MCF 10A (cell line): Measurements from ENCODE around the gene DET1. TPM values are rescaled to one million over a fixed set of nuclear protein-coding genes. Genes with fewer than 3 reads are reported as not detected.
A peak's percentile ranks its signal among the peaks of the same experiment; 100 is the strongest.

Source experiments
- BruUV-seq: library from RNA; stranded (reverse); fragments of 400-500 nt; replicated peaks from 2 replicates; lab custom pipeline; 2021; lab: Mats Ljungman, UMichigan
- CTCF ChIA-PET: fragments of 300-600 bp; sonication (Branson Sonifier 250); formaldehyde crosslinking; extraction: SDS; loops from one replicate; lab custom pipeline; 2021; ENCODE audit warnings: antibody characterized with exemption, inconsistent platforms; lab: Yijun Ruan, JAX
- POLR2A ChIA-PET: fragments of 300-600, 350-650 bp; sonication (Branson Sonifier 250); formaldehyde crosslinking; extraction: SDS; loops from one replicate; lab custom pipeline; 2020; ENCODE audit warnings: antibody characterized with exemption, inconsistent platforms; lab: Yijun Ruan, JAX
- DNase-seq: peaks from one replicate; pipeline ENCODE4 v3.0.0-alpha.2; 2018; ENCODE audit not compliant: unreplicated experiment
- H3K27ac Mint-ChIP-seq: one replicate; pipeline ENCODE4 v1.8.0; 2022; ENCODE audit warnings: mild to moderate bottlenecking, low read depth, mixed read lengths; ENCODE audit not compliant: unreplicated experiment
- H3K27me3 Mint-ChIP-seq: one replicate; pipeline ENCODE4 v1.8.0; 2022; ENCODE audit warnings: mixed read lengths; ENCODE audit not compliant: insufficient read depth, unreplicated experiment
- H3K36me3 Mint-ChIP-seq: one replicate; pipeline ENCODE4 v1.8.0; 2022; ENCODE audit warnings: mild to moderate bottlenecking, moderate library complexity, mixed read lengths; ENCODE audit not compliant: insufficient read depth, unreplicated experiment
- H3K4me1 Mint-ChIP-seq: one replicate; pipeline ENCODE4 v1.8.0; 2022; ENCODE audit warnings: mixed read lengths; ENCODE audit not compliant: insufficient read depth, unreplicated experiment
- H3K4me3 Mint-ChIP-seq: one replicate; pipeline ENCODE4 v1.8.0; 2022; ENCODE audit warnings: mild to moderate bottlenecking, moderate library complexity, mixed read lengths; ENCODE audit not compliant: unreplicated experiment
- H3K9me3 Mint-ChIP-seq: one replicate; pipeline ENCODE4 v1.8.0; 2022; ENCODE audit warnings: mixed read lengths; ENCODE audit not compliant: unreplicated experiment
- intact Hi-C: fragments of 100-400 bp; cut with micrococcal nuclease; formaldehyde crosslinking; loops from 2 replicates; pipeline ENCODE4 v1.14.1; 2022
- total RNA-seq: library from RNA; stranded (reverse); gene quantifications from 2 replicates; pipeline ENCODE4 v1.2.3, GENCODE V29; 2022
- TF ChIP-seq, protein P1 (sequence below): fragments of 200-600 bp; IDR thresholded peaks from one replicate; pipeline ENCODE4 v1.8.0; 2022; ENCODE audit warnings: antibody characterized with exemption, mild to moderate bottlenecking; ENCODE audit not compliant: unreplicated experiment

Gene DET1
- total RNA-seq, 1 experiment from 2014 or later = 5.1 TPM

DNA sequence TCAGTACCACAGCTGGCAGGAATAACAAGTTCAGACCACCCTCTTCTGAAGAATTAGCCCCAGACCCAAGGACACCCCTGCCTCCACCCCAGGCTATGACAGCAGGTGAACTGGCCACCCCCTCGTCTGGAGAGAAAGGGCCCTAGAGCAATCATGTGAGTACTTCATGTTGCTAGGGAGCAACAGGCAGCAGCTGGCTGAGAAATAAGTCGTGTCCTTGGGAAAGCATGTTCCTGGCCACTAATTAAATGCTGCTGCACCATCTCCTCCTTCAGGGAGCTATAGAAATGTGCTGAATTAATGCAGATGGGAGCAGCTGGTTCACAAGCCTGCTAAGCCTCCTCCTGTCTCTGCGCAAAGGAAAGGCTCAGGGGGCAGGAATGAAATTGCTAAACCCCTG, 47.5 kb downstream of the DET1 start:
- Mint-ChIP-seq H3K9me3 (no peaks in the 10 kb centered on the region), H3K27ac (no peak overlapping the region), H3K4me3 (no peak overlapping the region), H3K36me3 (peaks cover 6% of the 10 kb centered on the region), H3K27me3 (no peaks in the 10 kb centered on the region), H3K4me1 (no peaks in the 10 kb centered on the region)
- TF ChIP-seq, protein P1, sequence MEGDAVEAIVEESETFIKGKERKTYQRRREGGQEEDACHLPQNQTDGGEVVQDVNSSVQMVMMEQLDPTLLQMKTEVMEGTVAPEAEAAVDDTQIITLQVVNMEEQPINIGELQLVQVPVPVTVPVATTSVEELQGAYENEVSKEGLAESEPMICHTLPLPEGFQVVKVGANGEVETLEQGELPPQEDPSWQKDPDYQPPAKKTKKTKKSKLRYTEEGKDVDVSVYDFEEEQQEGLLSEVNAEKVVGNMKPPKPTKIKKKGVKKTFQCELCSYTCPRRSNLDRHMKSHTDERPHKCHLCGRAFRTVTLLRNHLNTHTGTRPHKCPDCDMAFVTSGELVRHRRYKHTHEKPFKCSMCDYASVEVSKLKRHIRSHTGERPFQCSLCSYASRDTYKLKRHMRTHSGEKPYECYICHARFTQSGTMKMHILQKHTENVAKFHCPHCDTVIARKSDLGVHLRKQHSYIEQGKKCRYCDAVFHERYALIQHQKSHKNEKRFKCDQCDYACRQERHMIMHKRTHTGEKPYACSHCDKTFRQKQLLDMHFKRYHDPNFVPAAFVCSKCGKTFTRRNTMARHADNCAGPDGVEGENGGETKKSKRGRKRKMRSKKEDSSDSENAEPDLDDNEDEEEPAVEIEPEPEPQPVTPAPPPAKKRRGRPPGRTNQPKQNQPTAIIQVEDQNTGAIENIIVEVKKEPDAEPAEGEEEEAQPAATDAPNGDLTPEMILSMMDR = no peak
- CTCF ChIA-PET = interaction anchor here (0.7 to 0.8 kb wide), 2 partner anchors 14 to 123 kb away, joined by 3 read pairs; no protein-coding TSS in a partner anchor
- POLR2A ChIA-PET = no interaction called here
- DNase-seq = no peak
- no TSS peak for BruUV-seq
- intact Hi-C loops = no loop called here

DNA sequence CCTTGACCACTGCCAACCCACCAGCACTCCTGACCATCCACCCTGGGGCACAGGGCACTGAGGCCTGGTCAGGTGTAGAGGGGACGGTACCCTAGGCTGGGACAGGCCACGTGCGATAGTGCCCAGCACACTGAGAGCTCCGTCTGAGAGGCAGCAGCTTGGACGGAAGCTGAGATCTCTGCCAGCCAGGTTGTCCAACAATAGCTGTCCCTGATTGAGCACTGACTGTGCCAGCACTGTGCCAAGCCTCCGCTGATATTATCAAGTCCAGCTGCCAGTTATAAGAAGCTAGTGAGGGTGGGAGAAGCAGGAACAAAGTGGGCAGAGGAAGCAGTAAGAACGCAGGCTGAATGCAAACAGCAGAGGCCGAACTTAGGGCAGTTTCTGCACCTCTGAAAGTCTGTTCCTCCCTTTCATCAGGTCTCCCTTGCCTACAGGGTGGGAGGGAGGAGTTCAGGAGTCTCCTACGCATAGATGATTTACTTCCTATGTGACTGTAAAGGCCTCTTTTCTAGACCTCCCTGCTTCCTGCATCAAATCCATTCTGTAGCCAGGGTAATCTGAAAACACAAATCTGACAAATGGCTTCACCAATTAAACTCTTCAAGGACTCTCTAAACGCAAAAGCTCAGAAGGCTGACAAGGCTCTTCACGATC, 49.2 kb downstream of the DET1 start:
- TF ChIP-seq, protein P1 = no peak
- ChIA-PET POLR2A (no interaction called here), CTCF (interaction anchor here (0.5 to 1.9 kb wide), 2 partner anchors 20 to 1547 kb away, joined by 3 to 8 read pairs; no protein-coding TSS in a partner anchor)
- no peak for DNase-seq
- H3K9me3 Mint-ChIP-seq = no peaks in the 10 kb centered on the region
- no TSS peak for BruUV-seq
- no peak overlapping the region for H3K4me3 Mint-ChIP-seq
- intact Hi-C loops = no loop called here
- H3K27me3 Mint-ChIP-seq = no peaks in the 10 kb centered on the region
- H3K36me3 Mint-ChIP-seq = no peaks in the 10 kb centered on the region
- H3K27ac Mint-ChIP-seq = no peak overlapping the region
- H3K4me1 Mint-ChIP-seq = no peaks in the 10 kb centered on the region

DNA sequence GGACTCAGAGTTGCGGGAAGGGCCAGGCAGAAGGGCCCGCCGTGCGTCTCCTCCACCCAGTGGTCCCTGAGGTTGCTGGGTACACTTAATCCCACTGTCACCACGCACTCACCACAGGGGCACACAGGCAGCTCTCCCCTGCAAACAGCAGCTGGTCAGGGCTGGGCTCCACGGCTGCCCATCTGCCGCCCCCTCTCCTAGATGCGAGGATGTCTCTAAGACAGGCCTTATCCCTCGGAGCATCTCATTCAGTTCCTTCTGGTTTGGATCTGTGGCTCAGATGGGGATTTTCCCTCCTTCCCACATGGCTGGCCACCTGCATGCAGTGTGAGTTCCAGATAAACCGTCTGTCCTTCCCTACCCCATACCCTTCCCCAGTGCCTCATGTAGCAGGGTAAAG, 52.6 kb downstream of the DET1 start:
- CTCF ChIA-PET = interaction anchor here (0.6 kb wide), 1 partner anchor 30 kb away, joined by 3 read pairs; no protein-coding TSS in a partner anchor

DNA sequence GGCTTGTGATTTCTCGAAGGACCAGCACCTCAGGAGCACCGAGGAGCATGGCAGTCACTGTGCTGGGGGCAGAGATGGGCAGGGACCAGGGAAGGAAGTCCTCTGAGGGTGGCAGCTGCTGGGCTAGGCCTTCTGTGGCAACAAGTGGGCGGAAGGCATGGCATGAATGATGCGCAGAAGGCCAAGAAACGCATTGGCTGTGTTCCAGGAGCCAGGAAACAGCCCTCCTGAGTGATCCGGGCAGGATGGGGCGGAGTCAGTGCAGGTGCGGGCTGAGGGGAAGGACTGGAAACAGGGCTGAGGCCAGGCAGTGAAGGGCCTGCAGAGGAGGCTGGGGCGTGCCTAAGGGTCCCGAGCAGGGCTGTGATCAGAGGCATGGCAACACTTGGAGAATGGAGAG, 55.3 kb downstream of the DET1 start:
- Mint-ChIP-seq H3K36me3 (no peaks in the 10 kb centered on the region), H3K9me3 (no peaks in the 10 kb centered on the region), H3K27ac (no peak overlapping the region), H3K4me3 (no peak overlapping the region), H3K27me3 (peaks cover 11% of the 10 kb centered on the region), H3K4me1 (peaks cover 6% of the 10 kb centered on the region)
- intact Hi-C loops = no loop called here
- TF ChIP-seq, protein P1 = no peak
- DNase-seq = peak; percentile 52
- BruUV-seq = no TSS peak
- CTCF ChIA-PET = no interaction called here
- POLR2A ChIA-PET = no interaction called here

More for the DNA sequence above, 52.6 kb downstream of the DET1 start:
- no peaks in the 10 kb centered on the region for H3K36me3 Mint-ChIP-seq
- no peaks in the 10 kb centered on the region for H3K9me3 Mint-ChIP-seq
- no peaks in the 10 kb centered on the region for H3K27me3 Mint-ChIP-seq
- intact Hi-C loops = no loop called here
- H3K27ac Mint-ChIP-seq = no peak overlapping the region
- no peak for DNase-seq
- H3K4me1 Mint-ChIP-seq = no peaks in the 10 kb centered on the region
- no peak overlapping the region for H3K4me3 Mint-ChIP-seq
- POLR2A ChIA-PET = no interaction called here
- BruUV-seq = no TSS peak
- TF ChIP-seq, protein P1 = no peak
